HepG2 (cell line): ENCODE data around the gene SLC22A23. TPM values are rescaled to one million over a fixed set of nuclear protein-coding genes. Genes with fewer than 3 reads are reported as not detected.

ENCODE experiments used
- ATAC-seq: fragments of 200-7000 bp; cut with Tn5 transposase; 3 replicates; pipeline ENCODE4 v1.9.1; 2020; ENCODE audit warnings: mild to moderate bottlenecking, moderate library complexity
- BruUV-seq: library from RNA; stranded (reverse); fragments of 400-500 nt; replicated peaks from 2 replicates; lab custom pipeline; 2021; lab: Mats Ljungman, UMichigan
- CTCF ChIA-PET: fragments of 300-600 bp; formaldehyde crosslinking; extraction: SDS; loops from one replicate; lab custom pipeline; 2021; ENCODE audit warnings: low total read pairs, inconsistent platforms, low intra/inter-chr PET ratio; lab: Yijun Ruan, JAX
- POLR2A ChIA-PET: fragments of 350-600 bp; sonication (Branson Sonifier 250); formaldehyde crosslinking; loops from one replicate; lab custom pipeline; 2020; ENCODE audit warnings: antibody characterized with exemption, inconsistent platforms; lab: Yijun Ruan, JAX
- DNase-seq: peaks from one replicate; pipeline ENCODE4 v3.0.0-alpha.2; 2015; ENCODE audit warnings: low spot score
- FAIRE-seq: peaks from 3 replicates; lab custom pipeline; 2011; peaks lifted over from hg19 to GRCh38; lab: Jason Lieb, UNC
- H2AFZ ChIP-seq: one replicate; pipeline ENCODE4 v1.6.1; 2011; ENCODE audit warnings: low read length, inconsistent platforms
- H3K27ac ChIP-seq: fragments of 300-600 bp; 3 replicates; pipeline ENCODE4 v1.8.0; 2011; ENCODE audit warnings: mixed run types, mild to moderate bottlenecking, mixed read lengths, low read length, inconsistent platforms; ENCODE audit not compliant: insufficient read depth; ENCODE audit errors: extremely low read length
- H3K27me3 ChIP-seq, 2 experiments: fragments of 200-600 bp in 1 of 2; 2 replicates in 1 of 2; 3 replicates in 1 of 2; pipeline versions ENCODE4 v1.6.0 to v1.8.0; 2011; ENCODE audit warnings: low read length in 2 of 2, mild to moderate bottlenecking in 2 of 2, moderate library complexity in 2 of 2, inconsistent platforms in 1 of 2; ENCODE audit not compliant: insufficient read depth in 2 of 2, control insufficient read depth in 1 of 2
- H3K36me3 ChIP-seq, 2 experiments: fragments of 200-600 bp in 1 of 2; replicated peaks in 1 of 2; 2 replicates in 1 of 2; 3 replicates in 1 of 2; pipeline versions ENCODE4 v1.5.1 to v1.8.0; 2011; ENCODE audit warnings: low read length in 2 of 2, inconsistent platforms in 1 of 2; ENCODE audit not compliant: insufficient read depth in 2 of 2, control insufficient read depth in 1 of 2
- H3K4me1 ChIP-seq: 2 replicates; pipeline ENCODE4 v1.5.1; 2012; ENCODE audit warnings: low read length, inconsistent platforms; ENCODE audit not compliant: insufficient read depth
- H3K4me2 ChIP-seq: 2 replicates; pipeline ENCODE4 v1.6.0; 2011; ENCODE audit warnings: low read depth, low read length, inconsistent platforms
- H3K4me3 ChIP-seq, 3 experiments: fragments of 200-600 bp in 1 of 3; sonication (generic), shearing (Covaris generic) in 1 of 3; replicated peaks in 1 of 3; 2 replicates each; pipeline ENCODE4 v1.5.1; 2011 to 2016; ENCODE audit warnings: low read length in 3 of 3, inconsistent platforms in 2 of 3, low read depth in 2 of 3, mild to moderate bottlenecking in 2 of 3, control low read depth in 1 of 3, mixed read lengths in 1 of 3; ENCODE audit not compliant: insufficient read depth in 1 of 3
- H3K79me2 ChIP-seq: one replicate; pipeline ENCODE4 v1.6.1; 2011; ENCODE audit warnings: low read length, inconsistent platforms; ENCODE audit not compliant: insufficient read depth
- H3K9ac ChIP-seq: 2 replicates; pipeline ENCODE4 v1.6.0; 2011; ENCODE audit warnings: mild to moderate bottlenecking, low read depth, low read length, inconsistent platforms; ENCODE audit not compliant: insufficient read depth
- H3K9me3 ChIP-seq: 2 replicates; pipeline ENCODE4 v1.5.1; 2012; ENCODE audit warnings: mild to moderate bottlenecking, low read length
- H4K20me1 ChIP-seq: 2 replicates; pipeline ENCODE4 v1.6.0; 2011; ENCODE audit warnings: inconsistent platforms, mild to moderate bottlenecking, low read length, moderate library complexity; ENCODE audit not compliant: insufficient read depth
- GATAD2A ChIP-seq: IDR thresholded peaks from 2 replicates; pipeline ENCODE4 v1.6.1; 2016
- MIER3 ChIP-seq: IDR thresholded peaks from 2 replicates; pipeline ENCODE4 v1.6.1; 2016; ENCODE audit warnings: missing compliant biosample characterization, borderline replicate concordance
- NFE2L2 ChIP-seq: fragments of 150-350 bp; IDR thresholded peaks from 2 replicates; pipeline ENCODE4 v1.6.1; 2014; ENCODE audit warnings: low read length
- NFKB2 ChIP-seq: sonication (generic); formaldehyde crosslinking; IDR thresholded peaks from 2 replicates; pipeline ENCODE4 v1.4.0; 2020; ENCODE audit warnings: missing genetic modification reagents, borderline replicate concordance
- NFYC ChIP-seq: IDR thresholded peaks from 2 replicates; pipeline ENCODE4 v1.6.1; 2016; ENCODE audit warnings: missing genetic modification reagents, missing compliant biosample characterization
- TAF15 ChIP-seq: fragments of 200-400 bp; formaldehyde crosslinking; IDR thresholded peaks from one replicate; pipeline ENCODE4 v1.6.1; 2018; ENCODE audit warnings: mild to moderate bottlenecking, low read depth, low read length; ENCODE audit not compliant: poor library complexity, severe bottlenecking
- ZNF337 ChIP-seq: sonication (generic); formaldehyde crosslinking; IDR thresholded peaks from 2 replicates; pipeline ENCODE4 v1.5.1; 2020; ENCODE audit warnings: missing genetic modification reagents, low read depth, mild to moderate bottlenecking, borderline replicate concordance
- WGBS: methylation state at CpG from one replicate; pipeline ENCODE4 v1.1.6; 2017; ENCODE audit warnings: low lambda C conversion rate; 5-methylcytosine and 5-hydroxymethylcytosine counted together
- in situ Hi-C: cut with HindIII; loops from 2 replicates; pipeline ENCODE4 v1.10.0; 2017; ENCODE audit warnings: low pct_unique_long_range_greater_than_20kb; ENCODE audit not compliant: extremely low pct_ligation_motif_present
- intact Hi-C: fragments of 100-400 bp; cut with micrococcal nuclease; formaldehyde crosslinking; loops from one replicate; pipeline ENCODE4 v1.10.0; 2022; ENCODE audit not compliant: unreplicated experiment
- polyA plus RNA-seq, 8 experiments: library from polyadenylated mRNA; depleted of rRNA in 3 of 8; stranded (reverse) in 7 of 8; unstranded in 1 of 8; fragments of >200 nt; fragmentation: Illumina TruSeq in 4 of 8; extraction: Trizol in 4 of 8; gene quantifications; 2 replicates each; pipeline versions ENCODE4 v1.2.1 to v1.2.3, GENCODE V29; 2011 to 2016; ENCODE audit warnings: low read depth in 4 of 8, missing spikeins in 1 of 8, mixed read lengths in 1 of 8; ENCODE audit not compliant: insufficient read depth in 1 of 8
- total RNA-seq, 5 experiments: library from RNA; depleted of rRNA; stranded (reverse); fragments of >200 nt; fragmentation: Illumina TruSeq; extraction: Trizol; gene quantifications; 2 replicates each; pipeline ENCODE4 v1.2.3, GENCODE V29; 2016; ENCODE audit warnings: low read depth in 1 of 5
- TF ChIP-seq, protein P1 (sequence below): sonication (generic); formaldehyde crosslinking; IDR thresholded peaks from 2 replicates; pipeline ENCODE4 v1.5.0; 2020; ENCODE audit warnings: missing genetic modification reagents, mild to moderate bottlenecking, borderline replicate concordance
- TF ChIP-seq, protein P2 (sequence below): sonication (generic); formaldehyde crosslinking; IDR thresholded peaks from 2 replicates; pipeline ENCODE4 v1.4.0; 2020; ENCODE audit warnings: mild to moderate bottlenecking, missing genetic modification reagents, borderline replicate concordance
- TF ChIP-seq, protein P3 (sequence below): sonication (generic); formaldehyde crosslinking; IDR thresholded peaks from 2 replicates; pipeline ENCODE4 v1.5.1; 2020; ENCODE audit warnings: mild to moderate bottlenecking, missing genetic modification reagents, borderline replicate concordance
- TF ChIP-seq, protein P4 (sequence below): sonication (generic); formaldehyde crosslinking; IDR thresholded peaks from 2 replicates; pipeline ENCODE4 v1.4.0; 2020; ENCODE audit warnings: mild to moderate bottlenecking, missing genetic modification reagents

The SLC22A23 gene
- total and polyA plus RNA-seq, 2 of the 13 experiments (the other 11 are each of a cell fraction or from before 2014, with no cell fraction given): 11.8 to 17.5 TPM

DNA sequence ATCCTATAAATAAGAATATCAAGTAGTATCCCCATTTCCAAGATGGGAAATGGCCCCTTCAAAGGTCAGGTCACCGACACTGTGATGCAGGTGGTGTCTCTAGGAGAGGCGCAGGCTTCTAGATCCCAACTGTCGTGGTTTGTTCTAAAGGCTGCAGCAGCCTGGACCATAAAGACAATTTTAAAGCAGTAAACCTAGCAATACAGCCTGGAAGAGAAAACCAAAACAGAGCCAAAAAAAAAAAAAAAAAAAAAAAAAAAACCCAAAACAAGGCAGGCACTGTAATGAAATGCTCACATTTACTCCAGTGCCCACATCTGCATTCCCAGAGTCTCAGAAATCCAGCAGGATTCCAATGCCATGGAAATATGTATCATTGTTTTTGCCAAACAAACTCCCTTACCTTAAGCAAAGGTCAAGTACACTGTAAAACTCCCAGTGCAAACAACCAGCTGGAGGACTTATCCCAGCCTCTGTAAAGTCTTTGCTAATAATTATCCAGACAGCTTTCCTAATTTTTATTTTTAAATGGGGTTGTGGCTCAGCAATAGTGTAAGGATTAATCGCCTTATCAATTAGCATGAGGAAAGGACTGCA is 99.9 kb downstream of the SLC22A23 start:
- no peaks in the 10 kb centered on the region for H4K20me1 ChIP-seq
- no peak overlapping the region for H2AFZ ChIP-seq
- DNase-seq (peak; percentile 95), FAIRE-seq (peak; percentile 80), ATAC-seq (peak; percentile 75)
- intact Hi-C loops (loop anchor here (1.0 to 5.0 kb wide), 4 partner anchors 23 to 100 kb away; partner anchors contain the start of gene SLC22A23), in situ Hi-C loops (loop anchor here (5.0 kb wide), 1 partner anchor 100 kb away; the partner anchor contains the start of gene SLC22A23)
- H3K36me3 ChIP-seq: peaks cover 7 to 26% of the 10 kb centered on the region in 2 experiments; a peak in 3 of 5 replicates
- BruUV-seq: no TSS peak
- ChIA-PET POLR2A (interaction anchor here (0.7 to 4.4 kb wide), 16 partner anchors 10 to 664 kb away, joined by 3 to 68 read pairs (median 4); partner anchors contain the start of gene SLC22A23), CTCF (interaction anchor here (0.9 kb wide), 1 partner anchor 54 kb away, joined by 4 read pairs; no protein-coding TSS in a partner anchor)
- H3K9me3 ChIP-seq: no peaks in the 10 kb centered on the region
- H3K4me2 ChIP-seq: peak overlapping the region; percentile 81
- no peaks in the 10 kb centered on the region for H3K27me3 ChIP-seq
- peak overlapping the region; percentile 12 to 47 (median 17); a peak in 4 of 6 replicates for H3K4me3 ChIP-seq
- H3K79me2 ChIP-seq: peaks cover 78% of the 10 kb centered on the region
- 15% methylated on average over 4 of the region's 4 CpGs for WGBS
- H3K9ac ChIP-seq: peak overlapping the region; percentile 80
- peak overlapping the region; percentile 98 for H3K27ac ChIP-seq
- H3K4me1 ChIP-seq: peaks cover 96% of the 10 kb centered on the region
- TF ChIP-seq, protein P1, sequence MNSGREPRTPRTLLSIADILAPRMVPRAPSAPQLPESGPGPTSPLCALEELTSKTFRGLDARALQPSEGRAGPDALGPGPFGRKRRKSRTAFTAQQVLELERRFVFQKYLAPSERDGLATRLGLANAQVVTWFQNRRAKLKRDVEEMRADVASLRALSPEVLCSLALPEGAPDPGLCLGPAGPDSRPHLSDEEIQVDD (CRISPR knock-in tag): no peak
- peak; percentile 45; the same call in 1 of the 2 replicates for TF ChIP-seq MIER3 (CRISPR knock-in tag)
- TF ChIP-seq, protein P2, sequence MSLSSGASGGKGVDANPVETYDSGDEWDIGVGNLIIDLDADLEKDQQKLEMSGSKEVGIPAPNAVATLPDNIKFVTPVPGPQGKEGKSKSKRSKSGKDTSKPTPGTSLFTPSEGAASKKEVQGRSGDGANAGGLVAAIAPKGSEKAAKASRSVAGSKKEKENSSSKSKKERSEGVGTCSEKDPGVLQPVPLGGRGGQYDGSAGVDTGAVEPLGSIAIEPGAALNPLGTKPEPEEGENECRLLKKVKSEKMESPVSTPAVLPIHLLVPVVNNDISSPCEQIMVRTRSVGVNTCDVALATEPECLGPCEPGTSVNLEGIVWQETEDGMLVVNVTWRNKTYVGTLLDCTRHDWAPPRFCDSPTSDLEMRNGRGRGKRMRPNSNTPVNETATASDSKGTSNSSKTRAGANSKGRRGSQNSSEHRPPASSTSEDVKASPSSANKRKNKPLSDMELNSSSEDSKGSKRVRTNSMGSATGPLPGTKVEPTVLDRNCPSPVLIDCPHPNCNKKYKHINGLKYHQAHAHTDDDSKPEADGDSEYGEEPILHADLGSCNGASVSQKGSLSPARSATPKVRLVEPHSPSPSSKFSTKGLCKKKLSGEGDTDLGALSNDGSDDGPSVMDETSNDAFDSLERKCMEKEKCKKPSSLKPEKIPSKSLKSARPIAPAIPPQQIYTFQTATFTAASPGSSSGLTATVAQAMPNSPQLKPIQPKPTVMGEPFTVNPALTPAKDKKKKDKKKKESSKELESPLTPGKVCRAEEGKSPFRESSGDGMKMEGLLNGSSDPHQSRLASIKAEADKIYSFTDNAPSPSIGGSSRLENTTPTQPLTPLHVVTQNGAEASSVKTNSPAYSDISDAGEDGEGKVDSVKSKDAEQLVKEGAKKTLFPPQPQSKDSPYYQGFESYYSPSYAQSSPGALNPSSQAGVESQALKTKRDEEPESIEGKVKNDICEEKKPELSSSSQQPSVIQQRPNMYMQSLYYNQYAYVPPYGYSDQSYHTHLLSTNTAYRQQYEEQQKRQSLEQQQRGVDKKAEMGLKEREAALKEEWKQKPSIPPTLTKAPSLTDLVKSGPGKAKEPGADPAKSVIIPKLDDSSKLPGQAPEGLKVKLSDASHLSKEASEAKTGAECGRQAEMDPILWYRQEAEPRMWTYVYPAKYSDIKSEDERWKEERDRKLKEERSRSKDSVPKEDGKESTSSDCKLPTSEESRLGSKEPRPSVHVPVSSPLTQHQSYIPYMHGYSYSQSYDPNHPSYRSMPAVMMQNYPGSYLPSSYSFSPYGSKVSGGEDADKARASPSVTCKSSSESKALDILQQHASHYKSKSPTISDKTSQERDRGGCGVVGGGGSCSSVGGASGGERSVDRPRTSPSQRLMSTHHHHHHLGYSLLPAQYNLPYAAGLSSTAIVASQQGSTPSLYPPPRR (CRISPR knock-in tag): peak; percentile 63; the same call in 1 of the 2 replicates
- TF ChIP-seq NFE2L2: no peak
- no peak for TF ChIP-seq NFKB2 (CRISPR knock-in tag)
- TF ChIP-seq, protein P3, sequence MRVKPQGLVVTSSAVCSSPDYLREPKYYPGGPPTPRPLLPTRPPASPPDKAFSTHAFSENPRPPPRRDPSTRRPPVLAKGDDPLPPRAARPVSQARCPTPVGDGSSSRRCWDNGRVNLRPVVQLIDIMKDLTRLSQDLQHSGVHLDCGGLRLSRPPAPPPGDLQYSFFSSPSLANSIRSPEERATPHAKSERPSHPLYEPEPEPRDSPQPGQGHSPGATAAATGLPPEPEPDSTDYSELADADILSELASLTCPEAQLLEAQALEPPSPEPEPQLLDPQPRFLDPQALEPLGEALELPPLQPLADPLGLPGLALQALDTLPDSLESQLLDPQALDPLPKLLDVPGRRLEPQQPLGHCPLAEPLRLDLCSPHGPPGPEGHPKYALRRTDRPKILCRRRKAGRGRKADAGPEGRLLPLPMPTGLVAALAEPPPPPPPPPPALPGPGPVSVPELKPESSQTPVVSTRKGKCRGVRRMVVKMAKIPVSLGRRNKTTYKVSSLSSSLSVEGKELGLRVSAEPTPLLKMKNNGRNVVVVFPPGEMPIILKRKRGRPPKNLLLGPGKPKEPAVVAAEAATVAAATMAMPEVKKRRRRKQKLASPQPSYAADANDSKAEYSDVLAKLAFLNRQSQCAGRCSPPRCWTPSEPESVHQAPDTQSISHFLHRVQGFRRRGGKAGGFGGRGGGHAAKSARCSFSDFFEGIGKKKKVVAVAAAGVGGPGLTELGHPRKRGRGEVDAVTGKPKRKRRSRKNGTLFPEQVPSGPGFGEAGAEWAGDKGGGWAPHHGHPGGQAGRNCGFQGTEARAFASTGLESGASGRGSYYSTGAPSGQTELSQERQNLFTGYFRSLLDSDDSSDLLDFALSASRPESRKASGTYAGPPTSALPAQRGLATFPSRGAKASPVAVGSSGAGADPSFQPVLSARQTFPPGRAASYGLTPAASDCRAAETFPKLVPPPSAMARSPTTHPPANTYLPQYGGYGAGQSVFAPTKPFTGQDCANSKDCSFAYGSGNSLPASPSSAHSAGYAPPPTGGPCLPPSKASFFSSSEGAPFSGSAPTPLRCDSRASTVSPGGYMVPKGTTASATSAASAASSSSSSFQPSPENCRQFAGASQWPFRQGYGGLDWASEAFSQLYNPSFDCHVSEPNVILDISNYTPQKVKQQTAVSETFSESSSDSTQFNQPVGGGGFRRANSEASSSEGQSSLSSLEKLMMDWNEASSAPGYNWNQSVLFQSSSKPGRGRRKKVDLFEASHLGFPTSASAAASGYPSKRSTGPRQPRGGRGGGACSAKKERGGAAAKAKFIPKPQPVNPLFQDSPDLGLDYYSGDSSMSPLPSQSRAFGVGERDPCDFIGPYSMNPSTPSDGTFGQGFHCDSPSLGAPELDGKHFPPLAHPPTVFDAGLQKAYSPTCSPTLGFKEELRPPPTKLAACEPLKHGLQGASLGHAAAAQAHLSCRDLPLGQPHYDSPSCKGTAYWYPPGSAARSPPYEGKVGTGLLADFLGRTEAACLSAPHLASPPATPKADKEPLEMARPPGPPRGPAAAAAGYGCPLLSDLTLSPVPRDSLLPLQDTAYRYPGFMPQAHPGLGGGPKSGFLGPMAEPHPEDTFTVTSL (CRISPR knock-in tag): peak; percentile 88; the same call in 1 of the 2 replicates
- TF ChIP-seq GATAD2A (CRISPR knock-in tag): peak; percentile 95
- TF ChIP-seq, protein P4, sequence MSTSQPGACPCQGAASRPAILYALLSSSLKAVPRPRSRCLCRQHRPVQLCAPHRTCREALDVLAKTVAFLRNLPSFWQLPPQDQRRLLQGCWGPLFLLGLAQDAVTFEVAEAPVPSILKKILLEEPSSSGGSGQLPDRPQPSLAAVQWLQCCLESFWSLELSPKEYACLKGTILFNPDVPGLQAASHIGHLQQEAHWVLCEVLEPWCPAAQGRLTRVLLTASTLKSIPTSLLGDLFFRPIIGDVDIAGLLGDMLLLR (CRISPR knock-in tag): no peak
- no peak; the same call in 1 of the 2 replicates for TF ChIP-seq NFYC (CRISPR knock-in tag)
- TF ChIP-seq TAF15: no peak
- TF ChIP-seq ZNF337 (CRISPR knock-in tag): 0 out of 2 replicates have a peak, but pooled peaks have one; percentile 2
